22Rv1 (cell line): Measurements from ENCODE around the gene IQGAP2.

Experiments
- CTCF ChIP-seq: fragments of 450-650 bp; IDR thresholded peaks from 2 replicates; pipeline ENCODE4 v1.5.1; 2017; ENCODE audit warnings: mild to moderate bottlenecking
- ZFX ChIP-seq: fragments of 450-650 bp; IDR thresholded peaks from 2 replicates; pipeline ENCODE4 v1.6.1; 2017; ENCODE audit warnings: antibody characterized with exemption, borderline replicate concordance

GRCh38 chr5:76450054-76450453 lies 47.0 kb downstream of the IQGAP2 start:
- TF ChIP-seq CTCF, result no peak
- TF ChIP-seq ZFX, result no peak
